ENCODE data around the gene PDS5A.
"Not testable (repeated sequence)": the region's sequence is repeated elsewhere in the genome, so short reads cannot be mapped to it uniquely, and the experiment has no call there.

PDS5A gene, protein sequence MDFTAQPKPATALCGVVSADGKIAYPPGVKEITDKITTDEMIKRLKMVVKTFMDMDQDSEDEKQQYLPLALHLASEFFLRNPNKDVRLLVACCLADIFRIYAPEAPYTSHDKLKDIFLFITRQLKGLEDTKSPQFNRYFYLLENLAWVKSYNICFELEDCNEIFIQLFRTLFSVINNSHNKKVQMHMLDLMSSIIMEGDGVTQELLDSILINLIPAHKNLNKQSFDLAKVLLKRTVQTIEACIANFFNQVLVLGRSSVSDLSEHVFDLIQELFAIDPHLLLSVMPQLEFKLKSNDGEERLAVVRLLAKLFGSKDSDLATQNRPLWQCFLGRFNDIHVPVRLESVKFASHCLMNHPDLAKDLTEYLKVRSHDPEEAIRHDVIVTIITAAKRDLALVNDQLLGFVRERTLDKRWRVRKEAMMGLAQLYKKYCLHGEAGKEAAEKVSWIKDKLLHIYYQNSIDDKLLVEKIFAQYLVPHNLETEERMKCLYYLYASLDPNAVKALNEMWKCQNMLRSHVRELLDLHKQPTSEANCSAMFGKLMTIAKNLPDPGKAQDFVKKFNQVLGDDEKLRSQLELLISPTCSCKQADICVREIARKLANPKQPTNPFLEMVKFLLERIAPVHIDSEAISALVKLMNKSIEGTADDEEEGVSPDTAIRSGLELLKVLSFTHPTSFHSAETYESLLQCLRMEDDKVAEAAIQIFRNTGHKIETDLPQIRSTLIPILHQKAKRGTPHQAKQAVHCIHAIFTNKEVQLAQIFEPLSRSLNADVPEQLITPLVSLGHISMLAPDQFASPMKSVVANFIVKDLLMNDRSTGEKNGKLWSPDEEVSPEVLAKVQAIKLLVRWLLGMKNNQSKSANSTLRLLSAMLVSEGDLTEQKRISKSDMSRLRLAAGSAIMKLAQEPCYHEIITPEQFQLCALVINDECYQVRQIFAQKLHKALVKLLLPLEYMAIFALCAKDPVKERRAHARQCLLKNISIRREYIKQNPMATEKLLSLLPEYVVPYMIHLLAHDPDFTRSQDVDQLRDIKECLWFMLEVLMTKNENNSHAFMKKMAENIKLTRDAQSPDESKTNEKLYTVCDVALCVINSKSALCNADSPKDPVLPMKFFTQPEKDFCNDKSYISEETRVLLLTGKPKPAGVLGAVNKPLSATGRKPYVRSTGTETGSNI (N-terminal part only)

DNA sequence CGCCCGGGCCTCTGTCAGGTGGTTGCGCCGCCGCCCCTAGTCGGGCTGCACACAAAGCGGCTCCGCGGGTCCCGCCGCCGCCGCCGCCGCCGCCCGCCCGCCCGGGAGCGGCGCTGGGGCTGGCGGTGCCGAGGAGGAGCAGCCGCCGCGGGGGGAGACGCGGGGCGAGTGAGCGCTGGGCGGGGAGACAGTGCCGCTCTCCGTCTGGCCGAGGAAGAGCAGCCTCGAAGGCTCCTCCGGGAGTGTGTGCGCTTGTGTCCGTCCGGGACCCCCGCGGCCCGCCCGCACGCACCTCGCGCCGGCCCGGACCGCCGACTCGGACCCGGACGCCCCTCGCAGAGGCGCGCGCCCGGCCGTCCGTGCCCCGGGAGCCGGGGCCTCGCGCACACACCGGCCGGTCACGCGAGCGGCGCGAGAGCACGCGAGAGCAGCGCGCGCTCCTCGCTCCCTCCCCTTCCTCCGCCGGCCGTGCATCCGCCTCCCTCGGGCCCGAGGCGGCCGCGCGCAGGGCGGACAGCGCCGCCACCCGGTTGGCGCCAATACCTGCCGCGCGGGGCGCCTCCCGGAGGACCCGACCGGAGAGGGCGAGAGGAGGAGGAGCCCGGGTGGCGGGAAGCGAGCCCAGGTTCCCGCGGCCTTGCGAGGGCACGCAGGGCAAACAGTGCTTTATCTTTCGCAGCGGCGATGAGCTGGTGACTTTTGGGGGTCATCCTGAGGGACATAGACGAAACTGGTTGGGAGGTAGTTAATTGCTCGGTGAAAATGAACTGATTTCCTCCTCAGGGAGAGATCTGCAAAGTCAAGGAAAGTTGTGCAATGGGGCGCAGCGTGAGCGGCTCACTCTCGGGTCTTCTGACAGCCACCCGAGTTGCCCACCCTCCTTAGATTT lies at the start of gene PDS5A:
Gene PDS5A (minus strand): TSS at position 423 of the 889 bp plus-strand sequence. CDS start 1,334 bp downstream, outside the sequence.
- peaks cover 35% of the 10 kb centered on the region for H3K36me3 Mint-ChIP-seq (ENCODE audit: low read depth)
- peak within 1 kb of the TSS; percentile 100 for H3K27ac Mint-ChIP-seq
- H3K4me1 Mint-ChIP-seq (ENCODE audit: low read depth) = peaks cover 40% of the 10 kb centered on the region
- no peaks in the 10 kb centered on the region for H3K9me3 Mint-ChIP-seq
- H3K27me3 Mint-ChIP-seq = no peaks in the 10 kb centered on the region
- H3K4me3 Mint-ChIP-seq = peak within 1 kb of the TSS; percentile 97

GRCh38 chr4:40024049-40024448 lies 46.3 kb upstream of the PDS5A start:
- not testable (repeated sequence) for H3K27ac Mint-ChIP-seq; H3K27me3 Mint-ChIP-seq; H3K4me1 Mint-ChIP-seq (ENCODE audit: low read depth); H3K36me3 Mint-ChIP-seq (ENCODE audit: low read depth); H3K9me3 Mint-ChIP-seq; H3K4me3 Mint-ChIP-seq

- not testable (repeated sequence) for H3K4me3 Mint-ChIP-seq; H3K4me1 Mint-ChIP-seq (ENCODE audit: low read depth); H3K9me3 Mint-ChIP-seq; H3K36me3 Mint-ChIP-seq (ENCODE audit: low read depth); H3K27me3 Mint-ChIP-seq; H3K27ac Mint-ChIP-seq
Measured at GRCh38 chr4:40021116-40021515, 43.4 kb upstream of the PDS5A start.

DNA sequence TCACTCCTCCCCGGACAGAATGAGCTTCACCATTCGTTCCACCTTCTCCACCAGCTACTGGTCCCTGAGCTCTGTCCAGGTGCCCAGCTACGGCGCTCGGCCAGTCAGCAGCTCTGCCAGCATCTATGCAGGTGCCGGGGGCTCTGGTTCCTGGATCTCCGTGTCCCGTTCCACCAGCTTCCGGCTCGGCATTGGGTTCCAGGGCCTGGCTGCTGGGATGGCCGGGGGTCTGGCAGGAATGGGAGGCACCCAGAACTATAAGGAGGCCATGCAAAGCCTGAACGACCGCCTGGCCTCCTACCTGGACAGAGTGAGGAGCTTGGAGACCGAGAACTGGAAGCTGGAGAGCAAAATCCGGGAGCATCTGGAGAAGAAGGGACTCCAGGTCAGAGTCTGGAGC lies 42.5 kb upstream of the PDS5A start:
- Mint-ChIP-seq H3K36me3 (ENCODE audit: low read depth) (no peaks in the 10 kb centered on the region), H3K4me1 (ENCODE audit: low read depth) (no peaks in the 10 kb centered on the region), H3K4me3 (no peak overlapping the region), H3K9me3 (no peaks in the 10 kb centered on the region), H3K27me3 (peaks cover 3% of the 10 kb centered on the region), H3K27ac (no peak overlapping the region)

DNA sequence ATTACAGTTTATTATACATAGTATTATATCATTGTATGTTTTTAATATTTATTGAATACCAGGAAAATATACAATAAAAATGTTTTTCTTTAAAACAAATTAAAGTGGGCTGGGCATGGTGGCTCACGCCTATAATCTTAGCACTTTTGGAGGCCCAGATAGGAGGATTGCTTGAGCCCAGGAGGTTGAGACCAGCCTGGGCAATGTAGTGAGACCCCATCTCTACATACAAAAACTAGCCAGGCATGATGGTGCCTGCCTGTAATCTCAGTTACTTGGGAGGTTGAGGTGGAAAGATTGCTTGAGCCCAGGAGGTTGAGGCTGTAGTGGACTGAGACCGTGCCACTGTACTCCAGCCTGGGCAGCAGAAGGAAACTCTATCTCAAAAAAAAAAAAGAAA lies 38.3 kb upstream of the PDS5A start:
- Mint-ChIP-seq H3K9me3 (no peaks in the 10 kb centered on the region), H3K36me3 (ENCODE audit: low read depth) (no peaks in the 10 kb centered on the region), H3K4me3 (no peak overlapping the region), H3K4me1 (ENCODE audit: low read depth) (no peaks in the 10 kb centered on the region), H3K27me3 (peaks cover 3% of the 10 kb centered on the region), H3K27ac (no peak overlapping the region)

DNA sequence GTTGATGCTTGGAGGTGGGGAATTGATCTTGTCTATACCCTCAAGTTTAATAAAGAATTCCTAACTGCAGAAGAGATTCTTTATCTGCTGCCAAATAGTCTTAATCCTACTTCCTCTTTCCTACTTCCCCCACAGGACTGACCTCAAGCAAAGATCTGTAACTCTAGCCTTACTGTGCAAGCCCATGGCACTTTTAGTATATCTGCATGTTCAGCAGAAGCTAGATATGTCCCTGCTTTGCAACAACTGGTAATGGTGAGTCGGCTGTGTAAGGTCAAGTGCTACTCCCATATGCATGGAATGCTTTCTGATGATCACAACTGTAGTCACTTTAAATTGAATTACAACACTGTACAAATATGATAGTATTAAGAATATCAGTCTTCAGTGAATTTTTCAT lies 26.3 kb upstream of the PDS5A start:
- H3K27me3 Mint-ChIP-seq = no peaks in the 10 kb centered on the region
- H3K36me3 Mint-ChIP-seq (ENCODE audit: low read depth) = no peaks in the 10 kb centered on the region
- H3K4me1 Mint-ChIP-seq (ENCODE audit: low read depth) = no peaks in the 10 kb centered on the region
- H3K27ac Mint-ChIP-seq = no peak overlapping the region
- no peak overlapping the region for H3K4me3 Mint-ChIP-seq
- H3K9me3 Mint-ChIP-seq = no peaks in the 10 kb centered on the region

DNA sequence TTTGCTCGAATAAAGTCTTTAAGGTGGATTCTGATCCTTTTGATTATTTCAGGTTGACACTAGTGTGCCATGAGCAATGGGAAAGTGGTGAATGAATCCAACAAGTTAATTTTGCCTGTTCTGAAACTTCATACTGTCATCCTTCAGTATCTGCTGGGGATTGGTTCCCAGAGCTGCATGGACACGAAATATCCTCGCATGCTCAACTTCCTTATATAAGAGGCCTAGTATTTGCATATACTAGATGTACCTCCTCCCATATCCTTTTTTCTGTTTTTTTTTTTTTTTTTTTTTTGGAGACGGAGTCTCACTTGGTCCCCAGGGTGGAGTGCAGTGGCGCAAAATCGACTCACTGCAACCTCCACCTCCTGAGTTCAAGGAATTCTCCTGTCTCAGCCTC lies 23.0 kb upstream of the PDS5A start:
- no peak overlapping the region for H3K27ac Mint-ChIP-seq

GRCh38 chr4:39998659-39999345 lies 21.1 kb upstream of the PDS5A start:
- no peaks in the 10 kb centered on the region for H3K9me3 Mint-ChIP-seq
- no peaks in the 10 kb centered on the region for H3K36me3 Mint-ChIP-seq (ENCODE audit: low read depth)
- no peaks in the 10 kb centered on the region for H3K4me1 Mint-ChIP-seq (ENCODE audit: low read depth)
- peaks cover 3% of the 10 kb centered on the region for H3K27me3 Mint-ChIP-seq
- no peak overlapping the region for H3K27ac Mint-ChIP-seq
- no peak overlapping the region for H3K4me3 Mint-ChIP-seq

More for the DNA sequence above, 23.0 kb upstream of the PDS5A start:
- Mint-ChIP-seq H3K36me3 (ENCODE audit: low read depth) (no peaks in the 10 kb centered on the region), H3K4me1 (ENCODE audit: low read depth) (no peaks in the 10 kb centered on the region), H3K27me3 (no peaks in the 10 kb centered on the region), H3K9me3 (no peaks in the 10 kb centered on the region), H3K4me3 (no peak overlapping the region)

DNA sequence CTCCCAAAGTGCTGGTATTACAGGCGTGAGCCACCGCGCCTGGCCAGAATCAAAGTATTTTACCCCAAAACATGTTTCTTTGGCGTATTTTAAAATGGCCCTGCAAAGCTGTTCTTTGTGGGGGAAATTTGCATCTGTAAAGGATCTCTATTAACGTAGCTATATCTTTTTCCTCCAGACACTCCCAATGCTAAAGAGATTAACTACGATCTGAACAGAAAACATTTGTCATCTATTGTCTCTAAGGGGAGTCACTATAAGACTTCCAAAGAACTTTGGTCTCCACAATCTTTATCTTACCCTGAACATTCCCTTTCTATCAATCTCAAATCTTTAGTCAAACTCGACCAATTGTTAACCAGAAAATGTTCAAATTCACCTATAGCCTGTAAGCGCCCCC lies 19.1 kb upstream of the PDS5A start:
- Mint-ChIP-seq H3K27ac (no peak overlapping the region), H3K4me3 (no peak overlapping the region), H3K9me3 (no peaks in the 10 kb centered on the region), H3K27me3 (peaks cover 3% of the 10 kb centered on the region), H3K36me3 (ENCODE audit: low read depth) (no peaks in the 10 kb centered on the region), H3K4me1 (ENCODE audit: low read depth) (no peaks in the 10 kb centered on the region)

GRCh38 chr4:39994406-39994805 lies 16.7 kb upstream of the PDS5A start:
- no peaks in the 10 kb centered on the region for H3K9me3 Mint-ChIP-seq
- H3K4me1 Mint-ChIP-seq (ENCODE audit: low read depth) = no peaks in the 10 kb centered on the region
- H3K27ac Mint-ChIP-seq = no peak overlapping the region
- no peaks in the 10 kb centered on the region for H3K36me3 Mint-ChIP-seq (ENCODE audit: low read depth)
- peaks cover 3% of the 10 kb centered on the region for H3K27me3 Mint-ChIP-seq
- H3K4me3 Mint-ChIP-seq = no peak overlapping the region

DNA sequence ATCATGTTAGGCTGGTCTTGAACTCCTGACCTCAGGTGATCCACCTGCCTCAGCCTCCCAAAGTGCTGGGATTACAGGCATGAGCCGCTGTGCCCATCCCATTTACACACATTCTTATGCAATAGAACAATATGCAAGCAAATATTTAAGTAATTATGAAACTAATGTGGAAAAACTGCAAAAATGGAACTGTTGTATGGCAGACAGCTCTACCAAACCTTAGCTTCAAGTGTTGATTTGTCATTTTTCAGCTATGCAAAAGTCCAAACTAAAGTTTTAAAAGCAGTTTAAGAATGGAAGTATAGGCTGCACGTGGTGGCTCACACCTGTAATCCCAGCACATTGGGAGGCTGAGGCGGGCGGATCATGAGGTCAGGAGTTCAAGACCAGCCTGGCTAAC lies 11.7 kb upstream of the PDS5A start:
- not testable (repeated sequence) for H3K9me3 Mint-ChIP-seq; H3K4me3 Mint-ChIP-seq; H3K27ac Mint-ChIP-seq; H3K4me1 Mint-ChIP-seq (ENCODE audit: low read depth); H3K36me3 Mint-ChIP-seq (ENCODE audit: low read depth); H3K27me3 Mint-ChIP-seq

DNA sequence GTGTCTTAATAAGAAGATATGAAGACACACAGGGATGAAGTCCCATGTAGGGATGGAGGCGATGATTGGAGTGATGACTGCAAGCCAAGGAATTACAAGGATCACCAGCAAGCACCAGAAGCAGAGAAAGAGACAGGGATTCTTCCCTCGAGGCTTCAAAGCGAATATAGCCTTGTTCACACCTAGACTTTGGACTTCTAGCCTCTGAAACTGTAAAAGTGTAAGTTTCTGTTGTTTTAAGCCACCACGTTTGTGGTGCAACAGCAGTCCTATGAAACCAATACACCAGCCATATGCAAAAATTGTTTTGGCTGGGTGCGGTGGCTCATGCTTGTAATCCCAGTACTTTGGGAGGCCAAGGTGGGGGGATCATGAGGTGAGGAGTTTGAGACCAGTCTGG lies 9.8 kb upstream of the PDS5A start:
- H3K27ac Mint-ChIP-seq = no peak overlapping the region
- H3K4me1 Mint-ChIP-seq (ENCODE audit: low read depth) = no peaks in the 10 kb centered on the region
- H3K27me3 Mint-ChIP-seq = no peaks in the 10 kb centered on the region
- no peaks in the 10 kb centered on the region for H3K36me3 Mint-ChIP-seq (ENCODE audit: low read depth)
- no peaks in the 10 kb centered on the region for H3K9me3 Mint-ChIP-seq
- no peak overlapping the region for H3K4me3 Mint-ChIP-seq

GRCh38 chr4:39978904-39979303 lies 1.2 kb upstream of the PDS5A start:
- no peaks in the 10 kb centered on the region for H3K27me3 Mint-ChIP-seq
- H3K4me3 Mint-ChIP-seq = peak overlapping the region; percentile 53
- peaks cover 30% of the 10 kb centered on the region for H3K4me1 Mint-ChIP-seq (ENCODE audit: low read depth)
- H3K9me3 Mint-ChIP-seq = no peaks in the 10 kb centered on the region
- peaks cover 25% of the 10 kb centered on the region for H3K36me3 Mint-ChIP-seq (ENCODE audit: low read depth)
- H3K27ac Mint-ChIP-seq = peak overlapping the region; percentile 45

GRCh38 chr4:39978378-39978775 lies 666 bp upstream of the PDS5A start:
- H3K27ac Mint-ChIP-seq = peak overlapping the region; percentile 100
- H3K4me3 Mint-ChIP-seq = peak overlapping the region; percentile 93
- peaks cover 35% of the 10 kb centered on the region for H3K4me1 Mint-ChIP-seq (ENCODE audit: low read depth)
- no peaks in the 10 kb centered on the region for H3K27me3 Mint-ChIP-seq
- no peaks in the 10 kb centered on the region for H3K9me3 Mint-ChIP-seq
- H3K36me3 Mint-ChIP-seq (ENCODE audit: low read depth) = peaks cover 30% of the 10 kb centered on the region
